Activated naive CD4-positive, alpha-beta T cell treated with anti-CD3 and anti-CD28 coated beads, Interleukin-2, amount 10 ng/mL, durations not matched to agents 7 days and 5 days (primary cell): ENCODE results near the gene GOLGB1.
"Not testable (repeated sequence)": the region's sequence is repeated elsewhere in the genome, so short reads cannot be mapped to it uniquely, and the experiment has no call there.

Source experiments
- CTCF ChIA-PET: fragments of 350-600 bp; sonication (Branson Sonifier 250); formaldehyde crosslinking; loops from one replicate; lab custom pipeline; 2021; ENCODE audit warnings: antibody characterized with exemption; lab: Charles Lee
- DNase-seq: peaks from one replicate; pipeline ENCODE4 v3.0.0-alpha.2; 2020
- H3K27ac Mint-ChIP-seq: one replicate; pipeline ENCODE4 v1.8.0; 2021; ENCODE audit warnings: mild to moderate bottlenecking, moderate library complexity, mixed read lengths
- H3K27me3 Mint-ChIP-seq: one replicate; pipeline ENCODE4 v1.8.0; 2021; ENCODE audit warnings: mild to moderate bottlenecking, mixed read lengths
- H3K36me3 Mint-ChIP-seq: one replicate; pipeline ENCODE4 v1.8.0; 2021; ENCODE audit warnings: mixed read lengths
- H3K4me1 Mint-ChIP-seq: one replicate; pipeline ENCODE4 v1.8.0; 2021; ENCODE audit warnings: mixed read lengths
- H3K4me3 Mint-ChIP-seq: one replicate; pipeline ENCODE4 v1.8.0; 2021; ENCODE audit warnings: mild to moderate bottlenecking, moderate library complexity, mixed read lengths
- H3K9me3 Mint-ChIP-seq: one replicate; pipeline ENCODE4 v1.8.0; 2021; ENCODE audit warnings: mixed read lengths

The GOLGB1 gene

DNA sequence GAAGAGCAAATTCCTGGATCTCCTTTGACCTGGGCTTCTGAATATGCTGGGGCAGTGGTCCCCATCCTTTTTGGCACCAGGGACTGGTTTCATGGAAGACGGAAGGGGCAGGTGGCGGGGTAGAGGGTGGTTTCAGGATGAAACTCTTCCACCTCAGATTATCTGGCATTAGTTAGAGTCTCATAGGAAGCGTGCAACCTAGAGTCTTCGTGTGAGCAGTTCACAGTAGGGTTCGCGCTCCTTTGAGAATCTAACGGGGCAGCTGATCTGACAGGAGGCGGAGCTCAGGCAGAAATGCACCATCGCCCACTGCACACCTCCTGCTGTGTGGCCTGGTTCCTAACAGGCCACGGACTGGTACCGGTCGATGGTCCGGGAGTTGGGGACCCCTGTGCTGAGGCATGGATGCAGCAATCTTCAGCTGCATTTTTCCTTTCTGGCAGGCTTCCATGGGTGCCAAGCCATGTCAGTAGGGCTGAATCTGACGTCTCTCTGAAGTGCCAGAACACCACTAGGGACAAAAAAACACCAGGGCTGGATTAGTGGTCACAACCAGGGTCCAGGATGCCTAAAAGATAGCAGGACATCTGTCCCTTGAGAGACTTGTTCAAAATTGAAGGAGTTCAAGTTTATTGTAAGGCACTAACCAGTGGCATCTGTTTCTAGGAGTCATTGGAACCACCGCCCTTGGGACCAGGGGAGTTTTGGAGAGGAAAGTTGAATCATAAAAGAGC is 8.4 kb upstream of the GOLGB1 start:
- CTCF ChIA-PET: no interaction called here
- no peaks in the 10 kb centered on the region for H3K9me3 Mint-ChIP-seq
- H3K4me3 Mint-ChIP-seq: no peak overlapping the region
- H3K4me1 Mint-ChIP-seq: no peaks in the 10 kb centered on the region
- H3K27me3 Mint-ChIP-seq: peaks cover 39% of the 10 kb centered on the region
- DNase-seq: no peak
- H3K27ac Mint-ChIP-seq: no peak overlapping the region
- H3K36me3 Mint-ChIP-seq: no peaks in the 10 kb centered on the region

DNA sequence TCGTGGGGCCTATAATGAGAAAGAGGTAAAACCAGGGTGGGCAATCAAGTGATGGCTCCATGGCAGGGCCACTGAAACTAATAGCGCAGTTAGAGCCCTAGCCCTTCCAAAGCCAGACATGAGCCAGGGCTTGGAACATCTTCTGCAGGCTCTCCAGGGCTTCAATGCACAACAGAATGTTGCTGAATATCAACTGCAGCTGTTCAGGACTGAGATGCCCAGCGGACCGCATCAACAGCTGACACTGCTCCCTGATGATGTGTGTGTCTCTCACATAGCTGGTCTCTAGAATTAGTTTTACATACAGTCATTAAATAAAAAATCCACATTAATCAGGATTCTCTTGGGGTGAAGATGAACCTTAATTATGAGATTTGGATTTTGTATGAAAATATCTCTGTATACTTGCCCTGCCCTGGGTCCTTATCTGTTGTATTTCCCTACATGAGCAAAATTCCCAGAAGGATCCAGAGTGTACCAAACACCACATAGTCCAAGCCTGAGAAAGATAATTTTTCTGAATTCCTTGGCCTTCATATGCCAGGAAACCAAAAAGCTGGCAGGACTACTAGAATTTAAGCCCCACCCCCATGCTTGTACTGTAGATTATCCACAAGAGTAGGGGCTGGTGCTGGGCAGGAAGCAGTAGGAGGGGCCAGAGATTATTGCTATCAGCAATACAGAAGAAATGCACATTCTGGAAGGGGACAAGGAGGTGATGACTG is 7.7 kb upstream of the GOLGB1 start:
- no peaks in the 10 kb centered on the region for H3K9me3 Mint-ChIP-seq
- no peaks in the 10 kb centered on the region for H3K4me1 Mint-ChIP-seq
- DNase-seq: no peak
- H3K4me3 Mint-ChIP-seq: no peak overlapping the region
- no peaks in the 10 kb centered on the region for H3K36me3 Mint-ChIP-seq
- H3K27me3 Mint-ChIP-seq: peaks cover 44% of the 10 kb centered on the region
- no peak overlapping the region for H3K27ac Mint-ChIP-seq
- CTCF ChIA-PET: no interaction called here

GRCh38 chr3:121752772-121753171 is 3.2 kb upstream of the GOLGB1 start:
- DNase-seq: no peak
- H3K27ac Mint-ChIP-seq: no peak overlapping the region
- H3K4me3 Mint-ChIP-seq: no peak overlapping the region
- no peaks in the 10 kb centered on the region for H3K9me3 Mint-ChIP-seq
- H3K27me3 Mint-ChIP-seq: peaks cover 40% of the 10 kb centered on the region
- CTCF ChIA-PET: no interaction called here
- H3K36me3 Mint-ChIP-seq: no peaks in the 10 kb centered on the region
- H3K4me1 Mint-ChIP-seq: peaks cover 2% of the 10 kb centered on the region

- no peak overlapping the region for H3K4me3 Mint-ChIP-seq
- H3K27ac Mint-ChIP-seq: no peak overlapping the region
- peaks cover 34% of the 10 kb centered on the region for H3K27me3 Mint-ChIP-seq
- DNase-seq: no peak
- H3K36me3 Mint-ChIP-seq: no peaks in the 10 kb centered on the region
- CTCF ChIA-PET: no interaction called here
- no peaks in the 10 kb centered on the region for H3K9me3 Mint-ChIP-seq
- H3K4me1 Mint-ChIP-seq: peaks cover 5% of the 10 kb centered on the region
Observed at GRCh38 chr3:121752261-121752660, 2.7 kb upstream of the GOLGB1 start.

DNA sequence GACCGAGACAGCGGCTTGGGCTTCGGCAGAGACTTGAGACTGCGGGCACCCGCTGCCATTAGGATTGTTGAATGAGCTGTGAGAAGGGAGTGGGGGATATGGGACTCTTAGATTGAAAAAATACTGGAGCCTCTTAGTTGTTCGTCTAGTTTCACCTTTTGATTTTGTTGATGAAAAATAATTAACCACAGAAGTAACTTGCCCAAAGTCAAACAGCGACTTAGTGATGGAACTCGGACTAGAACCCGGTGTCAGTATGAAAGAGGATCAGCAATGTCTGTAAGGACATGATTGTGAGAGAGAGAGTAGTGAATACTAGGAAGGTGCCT is 510 bp upstream of the GOLGB1 start:
- CTCF ChIA-PET: interaction anchor here (0.9 kb wide), 1 partner anchor 203 kb away, joined by 3 read pairs; no protein-coding TSS in a partner anchor

GRCh38 chr3:121748680-121749275 is 763 bp downstream of the GOLGB1 start:
- CTCF ChIA-PET: no interaction called here

More for the DNA sequence above, 510 bp upstream of the GOLGB1 start:
- H3K4me3 Mint-ChIP-seq: no peak overlapping the region
- no peaks in the 10 kb centered on the region for H3K9me3 Mint-ChIP-seq
- H3K4me1 Mint-ChIP-seq: peaks cover 7% of the 10 kb centered on the region
- DNase-seq: no peak
- peaks cover 28% of the 10 kb centered on the region for H3K27me3 Mint-ChIP-seq
- H3K36me3 Mint-ChIP-seq: no peaks in the 10 kb centered on the region
- no peak overlapping the region for H3K27ac Mint-ChIP-seq

GRCh38 chr3:121747976-121748375 is 1.6 kb downstream of the GOLGB1 start:
- Mint-ChIP-seq H3K27ac (no peak overlapping the region), H3K4me3 (no peak overlapping the region), H3K27me3 (peaks cover 17% of the 10 kb centered on the region), H3K4me1 (peaks cover 7% of the 10 kb centered on the region), H3K9me3 (no peaks in the 10 kb centered on the region), H3K36me3 (peaks cover 5% of the 10 kb centered on the region)
- CTCF ChIA-PET: no interaction called here
- DNase-seq: no peak

More at GRCh38 chr3:121748680-121749275, 763 bp downstream of the GOLGB1 start:
- Mint-ChIP-seq H3K27ac (no peak overlapping the region), H3K9me3 (no peaks in the 10 kb centered on the region), H3K27me3 (peaks cover 18% of the 10 kb centered on the region), H3K4me3 (no peak overlapping the region), H3K36me3 (peaks cover 1% of the 10 kb centered on the region), H3K4me1 (peaks cover 7% of the 10 kb centered on the region)
- no peak for DNase-seq

DNA sequence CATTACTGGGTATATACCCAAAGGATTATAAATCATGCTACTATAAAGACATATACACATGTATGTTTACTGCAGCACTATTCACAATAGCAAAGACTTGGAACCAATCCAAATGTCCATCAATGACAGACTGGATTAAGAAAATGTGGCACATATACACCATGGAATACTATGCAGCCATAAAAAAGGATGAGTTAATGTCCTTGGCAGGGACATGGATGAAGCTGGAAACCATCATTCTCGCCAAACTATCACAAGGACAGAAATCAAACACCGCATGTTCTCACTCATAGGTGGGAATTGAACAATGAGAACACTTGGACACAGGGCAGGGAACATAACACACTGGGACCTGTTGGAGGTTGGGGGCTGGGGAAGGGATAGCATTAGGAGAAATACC is 6.4 kb downstream of the GOLGB1 start:
- DNase-seq, H3K27me3 Mint-ChIP-seq, H3K4me1 Mint-ChIP-seq, H3K9me3 Mint-ChIP-seq, CTCF ChIA-PET, H3K27ac Mint-ChIP-seq, H3K4me3 Mint-ChIP-seq: not testable (repeated sequence)
- H3K36me3 Mint-ChIP-seq: peaks cover 21% of the 10 kb centered on the region

- CTCF ChIA-PET: no interaction called here
- Mint-ChIP-seq H3K9me3 (peaks cover 3% of the 10 kb centered on the region), H3K27me3 (no peaks in the 10 kb centered on the region), H3K4me1 (peaks cover 5% of the 10 kb centered on the region), H3K4me3 (no peak overlapping the region), H3K27ac (no peak overlapping the region), H3K36me3 (peaks cover 27% of the 10 kb centered on the region)
- DNase-seq: no peak
Observed at GRCh38 chr3:121740896-121741295, 8.6 kb downstream of the GOLGB1 start.

- Mint-ChIP-seq H3K36me3 (peaks cover 27% of the 10 kb centered on the region), H3K4me3 (no peak overlapping the region), H3K9me3 (peaks cover 3% of the 10 kb centered on the region), H3K4me1 (peaks cover 7% of the 10 kb centered on the region), H3K27me3 (no peaks in the 10 kb centered on the region), H3K27ac (no peak overlapping the region)
- CTCF ChIA-PET: no interaction called here
- DNase-seq: no peak
Observed at GRCh38 chr3:121739902-121740301, 9.6 kb downstream of the GOLGB1 start.

DNA sequence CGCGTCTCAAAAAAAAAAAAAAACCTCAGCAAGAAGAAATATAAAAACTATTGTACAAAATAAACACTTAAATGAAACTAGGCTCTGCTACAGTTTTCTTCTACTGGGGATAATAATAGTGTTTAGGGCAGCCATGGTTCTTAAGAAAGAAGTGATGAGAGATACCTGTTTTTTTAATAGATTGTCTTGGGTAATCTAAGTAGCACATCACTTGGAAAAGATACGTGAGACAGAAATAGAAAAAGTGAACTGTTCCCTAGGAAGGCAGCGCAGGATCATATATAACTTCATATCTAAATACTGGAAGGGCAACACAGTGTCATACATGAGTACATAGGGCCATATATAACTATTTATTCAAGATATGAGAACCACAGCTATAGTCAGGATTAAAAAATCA is 11.9 kb downstream of the GOLGB1 start:
- no peak for DNase-seq
- Mint-ChIP-seq H3K27ac (no peak overlapping the region), H3K27me3 (no peaks in the 10 kb centered on the region), H3K36me3 (peaks cover 18% of the 10 kb centered on the region), H3K4me1 (peaks cover 7% of the 10 kb centered on the region), H3K9me3 (peaks cover 3% of the 10 kb centered on the region), H3K4me3 (no peak overlapping the region)
- CTCF ChIA-PET: no interaction called here

DNA sequence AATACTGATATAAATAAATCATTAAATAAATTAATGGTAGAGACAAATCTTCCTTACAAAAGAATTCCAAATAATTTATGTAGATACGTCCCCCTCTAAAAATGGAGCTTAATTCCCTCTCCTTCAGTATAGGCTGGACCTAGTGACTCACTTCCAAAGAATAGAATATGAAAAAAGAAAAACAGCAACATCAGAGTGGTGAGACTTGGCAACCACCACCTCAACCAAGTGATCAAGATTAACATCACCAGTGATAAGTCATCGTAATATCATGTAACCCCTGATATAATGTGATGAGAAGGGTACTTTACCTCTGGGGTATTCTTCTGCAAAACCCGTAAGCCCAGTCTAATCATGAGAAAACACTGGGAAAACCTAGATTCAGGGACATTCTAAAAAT is 13.4 kb downstream of the GOLGB1 start:
- no peaks in the 10 kb centered on the region for H3K9me3 Mint-ChIP-seq
- DNase-seq: no peak
- H3K4me3 Mint-ChIP-seq: no peak overlapping the region
- H3K27me3 Mint-ChIP-seq: no peaks in the 10 kb centered on the region
- peaks cover 11% of the 10 kb centered on the region for H3K36me3 Mint-ChIP-seq
- H3K27ac Mint-ChIP-seq: no peak overlapping the region
- CTCF ChIA-PET: no interaction called here
- peaks cover 7% of the 10 kb centered on the region for H3K4me1 Mint-ChIP-seq

DNA sequence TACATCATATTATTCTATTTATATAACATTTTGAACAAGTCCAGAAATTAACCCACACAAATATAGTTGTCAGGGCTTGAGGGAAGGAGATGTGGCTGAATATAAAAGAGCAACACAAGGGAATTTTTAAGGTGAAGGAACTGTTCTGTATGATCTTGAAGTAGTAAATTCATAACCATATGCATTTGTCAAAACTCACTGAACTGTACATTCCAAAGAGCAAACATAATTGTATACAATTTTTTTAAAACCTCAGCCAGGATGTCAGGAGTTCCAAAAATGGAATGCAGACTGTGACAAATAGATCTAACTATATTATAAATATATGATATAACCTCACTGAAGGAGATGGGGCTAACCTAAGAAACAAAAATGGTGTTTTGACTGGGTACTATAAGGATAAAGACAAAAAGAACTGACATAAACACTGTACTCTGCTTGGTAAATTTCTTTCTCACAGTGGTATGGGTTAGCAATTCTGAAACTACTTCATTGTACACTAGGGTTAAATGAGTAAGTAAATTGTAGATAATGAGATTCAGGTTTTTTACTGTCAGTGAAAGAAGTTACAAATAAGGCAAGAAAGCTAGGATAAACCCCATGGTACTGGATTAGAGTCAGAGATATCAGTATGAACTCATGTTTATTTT is 14.4 kb downstream of the GOLGB1 start:
- Mint-ChIP-seq H3K36me3 (peaks cover 11% of the 10 kb centered on the region), H3K27ac (no peak overlapping the region), H3K4me3 (no peak overlapping the region), H3K27me3 (no peaks in the 10 kb centered on the region), H3K9me3 (no peaks in the 10 kb centered on the region), H3K4me1 (peaks cover 7% of the 10 kb centered on the region)
- no peak for DNase-seq
- CTCF ChIA-PET: no interaction called here

- H3K27ac Mint-ChIP-seq: no peak overlapping the region
- CTCF ChIA-PET: no interaction called here
- DNase-seq: no peak
- H3K4me3 Mint-ChIP-seq: no peak overlapping the region
- peaks cover 23% of the 10 kb centered on the region for H3K36me3 Mint-ChIP-seq
- no peaks in the 10 kb centered on the region for H3K9me3 Mint-ChIP-seq
- no peaks in the 10 kb centered on the region for H3K27me3 Mint-ChIP-seq
- H3K4me1 Mint-ChIP-seq: peaks cover 2% of the 10 kb centered on the region
Observed at GRCh38 chr3:121730940-121731687, 18.4 kb downstream of the GOLGB1 start.
